HCT116 (cell line): Measurements from ENCODE around the gene NAT10. TPM values are rescaled to one million over a fixed set of nuclear protein-coding genes. Genes with fewer than 3 reads are reported as not detected.

Experiments
- ATAC-seq: fragments of 200-7000 bp; cut with Tn5 transposase; 2 replicates; pipeline ENCODE4 v1.9.1; 2020; ENCODE audit warnings: mild to moderate bottlenecking, moderate library complexity
- BruUV-seq: library from RNA; stranded (reverse); fragments of 400-500 nt; replicated peaks from 2 replicates; lab custom pipeline; 2021; lab: Mats Ljungman, UMichigan
- CTCF ChIA-PET: fragments of 300-600 bp; sonication (Branson Sonifier 250); formaldehyde crosslinking; loops from one replicate; lab custom pipeline; 2021; ENCODE audit warnings: antibody characterized with exemption; lab: Charles Lee
- POLR2A ChIA-PET: fragments of 300-600, 350-600 bp; sonication (Branson Sonifier 250); formaldehyde crosslinking; loops from one replicate; lab custom pipeline; 2021; ENCODE audit warnings: antibody characterized with exemption; lab: Charles Lee
- RAD21 ChIA-PET, 2 experiments: fragments of 300-600 bp; sonication (Branson Sonifier 250); formaldehyde crosslinking; loops; one replicate each; lab custom pipeline; 2023; ENCODE audit warnings: low total read pairs in 2 of 2; ENCODE audit not compliant: uncharacterized antibody in 2 of 2, unreplicated experiment in 2 of 2, low non-redundant PET in 1 of 2; lab: Charles Lee
- DNase-seq: peaks from one replicate; pipeline ENCODE4 v3.0.0-alpha.2; 2010; ENCODE audit warnings: low read depth, low spot score
- H2AFZ ChIP-seq: fragments of 200-600 bp; shearing (Covaris generic), sonication (generic); 2 replicates; pipeline ENCODE4 v1.6.1; 2017; ENCODE audit warnings: low read depth, mixed run types, mixed read lengths, antibody characterized with exemption, low read length; ENCODE audit not compliant: poor library complexity, severe bottlenecking
- H3K27ac ChIP-seq: 2 replicates; pipeline ENCODE4 v1.5.1; 2012; ENCODE audit warnings: low read depth, low read length
- H3K27me3 ChIP-seq: fragments of 200-600 bp; sonication (generic); 2 replicates; pipeline ENCODE4 v1.6.1; 2016; ENCODE audit warnings: mixed run types, low read length, mixed read lengths; ENCODE audit not compliant: insufficient read depth
- H3K36me3 ChIP-seq, 2 experiments: fragments of 200-500 bp in 1 of 2; fragments of 200-600 bp in 1 of 2; sonication (Bioruptor generic) in 1 of 2; sonication (generic) in 1 of 2; 2 replicates each; pipeline versions ENCODE4 v1.5.1 to v1.6.1; 2014 to 2016; ENCODE audit warnings: low read length in 2 of 2, inconsistent platforms in 1 of 2, mixed read lengths in 1 of 2, mixed run types in 1 of 2; ENCODE audit not compliant: insufficient read depth in 2 of 2, control insufficient read depth in 1 of 2
- H3K4me1 ChIP-seq, 2 experiments: fragments of 200-600 bp in 1 of 2; sonication (generic) in 1 of 2; 2 replicates each; pipeline versions ENCODE4 v1.5.1 to v1.6.1; 2012 to 2017; ENCODE audit warnings: low read length in 2 of 2, inconsistent platforms in 1 of 2, mild to moderate bottlenecking in 1 of 2, mixed read lengths in 1 of 2, mixed run types in 1 of 2, moderate library complexity in 1 of 2; ENCODE audit not compliant: insufficient read depth in 2 of 2, control insufficient read depth in 1 of 2
- H3K4me2 ChIP-seq: fragments of 200-600 bp; sonication (generic); 2 replicates; pipeline ENCODE4 v1.6.1; 2017; ENCODE audit warnings: mixed run types, low read length, mixed read lengths
- H3K4me3 ChIP-seq, 2 experiments: fragments of 200-600 bp in 1 of 2; sonication (generic) in 1 of 2; replicated peaks in 1 of 2; 2 replicates each; pipeline ENCODE4 v1.5.1; 2011 to 2016; ENCODE audit warnings: low read length in 2 of 2, control low read depth in 1 of 2, low read depth in 1 of 2, mild to moderate bottlenecking in 1 of 2, mixed read lengths in 1 of 2, mixed run types in 1 of 2
- H3K79me2 ChIP-seq: fragments of 200-600 bp; sonication (generic); 2 replicates; pipeline ENCODE4 v1.6.1; 2017; ENCODE audit warnings: mild to moderate bottlenecking, mixed run types, low read length, moderate library complexity, mixed read lengths; ENCODE audit not compliant: insufficient read depth
- H3K9ac ChIP-seq: fragments of 200-600 bp; sonication (generic); 2 replicates; pipeline ENCODE4 v1.6.1; 2016; ENCODE audit warnings: low read length, mixed read lengths
- H3K9me2 ChIP-seq: fragments of 200-600 bp; sonication (generic), shearing (Covaris generic); 2 replicates; pipeline ENCODE4 v1.6.1; 2017; ENCODE audit warnings: mixed run types, mild to moderate bottlenecking, moderate library complexity; ENCODE audit not compliant: insufficient read depth
- H3K9me3 ChIP-seq, 2 experiments: fragments of 200-500 bp in 1 of 2; fragments of 200-600 bp in 1 of 2; sonication (Bioruptor generic) in 1 of 2; sonication (generic) in 1 of 2; 2 replicates each; pipeline ENCODE4 v1.6.1; 2014 to 2017; ENCODE audit warnings: low read length in 2 of 2, mixed read lengths in 2 of 2, inconsistent platforms in 1 of 2, low read depth in 1 of 2, mild to moderate bottlenecking in 1 of 2, mixed run types in 1 of 2, moderate library complexity in 1 of 2; ENCODE audit not compliant: control insufficient read depth in 1 of 2, insufficient read depth in 1 of 2
- H4K20me1 ChIP-seq: fragments of 200-600 bp; sonication (generic), shearing (Covaris generic); 2 replicates; pipeline ENCODE4 v1.6.1; 2017; ENCODE audit warnings: mixed run types, mild to moderate bottlenecking, moderate library complexity; ENCODE audit not compliant: insufficient read depth
- CEBPB ChIP-seq: IDR thresholded peaks from 2 replicates; pipeline ENCODE4 v1.6.1; 2012; ENCODE audit warnings: low read depth
- EZH2 ChIP-seq: fragments of 200-600 bp; sonication (generic); IDR thresholded peaks from 2 replicates; pipeline ENCODE4 v1.6.1; 2017; ENCODE audit warnings: antibody characterized with exemption, mixed run types
- EZH2phosphoT487 ChIP-seq: fragments of 200-600 bp; IDR thresholded peaks from 2 replicates; pipeline ENCODE4 v1.6.1; 2018; ENCODE audit warnings: antibody characterized with exemption, borderline replicate concordance
- JUND ChIP-seq: IDR thresholded peaks from 2 replicates; pipeline ENCODE4 v1.6.1; 2012
- POLR2A ChIP-seq: IDR thresholded peaks from 2 replicates; pipeline ENCODE4 v1.7.0; 2011; ENCODE audit warnings: borderline replicate concordance; ENCODE audit not compliant: insufficient read depth, insufficient read length; ENCODE audit errors: extremely low read depth
- POLR2AphosphoS5 ChIP-seq: IDR thresholded peaks from 2 replicates; pipeline ENCODE4 v1.6.1; 2011; ENCODE audit warnings: mild to moderate bottlenecking, low read depth, low read length, moderate library complexity
- RAD21 ChIP-seq: IDR thresholded peaks from 2 replicates; pipeline ENCODE4 v1.6.1; 2012; ENCODE audit warnings: low read depth, mild to moderate bottlenecking
- TCF7L2 ChIP-seq: IDR thresholded peaks from 2 replicates; pipeline ENCODE4 v1.7.0; 2011; ENCODE audit warnings: borderline replicate concordance, inconsistent platforms; ENCODE audit not compliant: insufficient read depth, insufficient read length; ENCODE audit errors: extremely low read depth
- YY1 ChIP-seq: IDR thresholded peaks from 2 replicates; pipeline ENCODE4 v1.6.1; 2011; ENCODE audit warnings: low read length, low read depth, moderate library complexity, mild to moderate bottlenecking; ENCODE audit not compliant: insufficient replicate concordance; ENCODE audit errors: extremely low read depth
- ZFX ChIP-seq: fragments of 450-650 bp; IDR thresholded peaks from 2 replicates; pipeline ENCODE4 v1.6.1; 2017
- ZNF274 ChIP-seq: fragments of 200-500 bp; sonication (Bioruptor generic); IDR thresholded peaks from 2 replicates; pipeline ENCODE4 v1.6.1; 2014; ENCODE audit warnings: mild to moderate bottlenecking, low read depth, low read length, inconsistent platforms
- intact Hi-C: fragments of 100-400 bp; cut with micrococcal nuclease; formaldehyde crosslinking; loops from 2 replicates; pipeline ENCODE4 v1.10.0; 2022
- total RNA-seq: library from RNA; stranded (reverse); gene quantifications from one replicate; pipeline ENCODE4 v1.2.1, GENCODE V29; 2021; ENCODE audit not compliant: unreplicated experiment
- TF ChIP-seq, protein P1 (sequence below), 3 experiments: fragments of 200-600 bp in 1 of 3; sonication (generic) in 1 of 3; IDR thresholded peaks in 2 of 3; conservative IDR thresholded peaks in 1 of 3; 2 replicates each; pipeline ENCODE4 v1.5.1; 2012 to 2017; ENCODE audit warnings: low read depth in 2 of 3, low read length in 2 of 3, antibody characterized with exemption in 1 of 3, borderline replicate concordance in 1 of 3, control low read depth in 1 of 3, mild to moderate bottlenecking in 1 of 3, mixed read lengths in 1 of 3, mixed run types in 1 of 3, moderate library complexity in 1 of 3; ENCODE audit not compliant: insufficient read depth in 1 of 3
- TF ChIP-seq, protein P2 (sequence below): IDR thresholded peaks from 2 replicates; pipeline ENCODE4 v1.6.1; 2012
- TF ChIP-seq, protein P3 (sequence below): IDR thresholded peaks from 2 replicates; pipeline ENCODE4 v1.6.1; 2012

The NAT10 gene
- total RNA-seq, 1 experiment from 2014 or later, result 101 TPM

DNA sequence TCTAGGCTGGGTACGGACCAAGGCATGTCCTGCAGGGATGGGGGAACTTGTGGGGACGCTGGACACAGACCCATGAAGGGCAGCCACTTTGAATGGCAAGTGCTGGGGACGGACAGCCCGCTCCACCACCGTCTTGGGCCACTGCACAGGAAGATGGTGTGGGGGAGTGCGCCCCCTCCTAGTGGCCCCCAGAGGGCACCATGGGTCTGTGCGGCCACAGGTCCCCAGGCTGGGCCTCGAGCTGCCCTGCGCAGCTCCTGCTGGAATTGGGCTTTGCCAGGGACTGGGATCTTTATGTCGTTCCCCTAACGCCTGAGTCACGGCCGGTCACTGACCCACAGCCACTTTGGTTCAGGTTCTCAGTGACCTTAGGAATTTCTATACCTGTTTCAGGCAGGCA lies 44.4 kb downstream of the NAT10 start:
- no peak for DNase-seq
- Histone ChIP-seq H4K20me1 (no peaks in the 10 kb centered on the region), H3K4me3 (no peak overlapping the region), H3K9me3 (no peaks in the 10 kb centered on the region), H2AFZ (no peak overlapping the region), H3K27me3 (no peaks in the 10 kb centered on the region), H3K9me2 (no peaks in the 10 kb centered on the region), H3K4me2 (no peak overlapping the region), H3K79me2 (peaks cover 5% of the 10 kb centered on the region; the same call in 1 of the 2 replicates), H3K9ac (no peak overlapping the region), H3K36me3 (peaks cover 38 to 40% of the 10 kb centered on the region in 2 experiments), H3K4me1 (no peaks in the 10 kb centered on the region), H3K27ac (no peak overlapping the region)
- POLR2A ChIA-PET, result no interaction called here
- CTCF ChIA-PET, result interaction anchor here (1.0 kb wide), 1 partner anchor 208 kb away, joined by 3 read pairs; the partner anchor contains the start of gene ABTB2
- peak; percentile 72 for ATAC-seq
- intact Hi-C loops, result no loop called here
- peak; percentile 53 for TF ChIP-seq RAD21
- TF ChIP-seq, protein P1, sequence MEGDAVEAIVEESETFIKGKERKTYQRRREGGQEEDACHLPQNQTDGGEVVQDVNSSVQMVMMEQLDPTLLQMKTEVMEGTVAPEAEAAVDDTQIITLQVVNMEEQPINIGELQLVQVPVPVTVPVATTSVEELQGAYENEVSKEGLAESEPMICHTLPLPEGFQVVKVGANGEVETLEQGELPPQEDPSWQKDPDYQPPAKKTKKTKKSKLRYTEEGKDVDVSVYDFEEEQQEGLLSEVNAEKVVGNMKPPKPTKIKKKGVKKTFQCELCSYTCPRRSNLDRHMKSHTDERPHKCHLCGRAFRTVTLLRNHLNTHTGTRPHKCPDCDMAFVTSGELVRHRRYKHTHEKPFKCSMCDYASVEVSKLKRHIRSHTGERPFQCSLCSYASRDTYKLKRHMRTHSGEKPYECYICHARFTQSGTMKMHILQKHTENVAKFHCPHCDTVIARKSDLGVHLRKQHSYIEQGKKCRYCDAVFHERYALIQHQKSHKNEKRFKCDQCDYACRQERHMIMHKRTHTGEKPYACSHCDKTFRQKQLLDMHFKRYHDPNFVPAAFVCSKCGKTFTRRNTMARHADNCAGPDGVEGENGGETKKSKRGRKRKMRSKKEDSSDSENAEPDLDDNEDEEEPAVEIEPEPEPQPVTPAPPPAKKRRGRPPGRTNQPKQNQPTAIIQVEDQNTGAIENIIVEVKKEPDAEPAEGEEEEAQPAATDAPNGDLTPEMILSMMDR (IDR thresholded peaks at IDR 0.05 in 2 of 3, conservative IDR thresholded peaks at IDR 0.05 in 1 of 3; ENCODE audit: borderline replicate concordance in 1 of 3, insufficient read depth in 1 of 3, low read depth in 2 of 3, low read length in 2 of 3), result peak; percentile 30 to 52 (median 44); a peak in 5 of 6 replicates
- TF ChIP-seq, protein P2, sequence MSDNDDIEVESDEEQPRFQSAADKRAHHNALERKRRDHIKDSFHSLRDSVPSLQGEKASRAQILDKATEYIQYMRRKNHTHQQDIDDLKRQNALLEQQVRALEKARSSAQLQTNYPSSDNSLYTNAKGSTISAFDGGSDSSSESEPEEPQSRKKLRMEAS, result no peak
- TF ChIP-seq ZFX, result no peak
- BruUV-seq, result no TSS peak
- RAD21 ChIA-PET, result interaction anchor here in 1 of 2 experiments (0.6 kb wide), 1 partner anchor 56 kb away, joined by 3 read pairs; no protein-coding TSS in a partner anchor

DNA sequence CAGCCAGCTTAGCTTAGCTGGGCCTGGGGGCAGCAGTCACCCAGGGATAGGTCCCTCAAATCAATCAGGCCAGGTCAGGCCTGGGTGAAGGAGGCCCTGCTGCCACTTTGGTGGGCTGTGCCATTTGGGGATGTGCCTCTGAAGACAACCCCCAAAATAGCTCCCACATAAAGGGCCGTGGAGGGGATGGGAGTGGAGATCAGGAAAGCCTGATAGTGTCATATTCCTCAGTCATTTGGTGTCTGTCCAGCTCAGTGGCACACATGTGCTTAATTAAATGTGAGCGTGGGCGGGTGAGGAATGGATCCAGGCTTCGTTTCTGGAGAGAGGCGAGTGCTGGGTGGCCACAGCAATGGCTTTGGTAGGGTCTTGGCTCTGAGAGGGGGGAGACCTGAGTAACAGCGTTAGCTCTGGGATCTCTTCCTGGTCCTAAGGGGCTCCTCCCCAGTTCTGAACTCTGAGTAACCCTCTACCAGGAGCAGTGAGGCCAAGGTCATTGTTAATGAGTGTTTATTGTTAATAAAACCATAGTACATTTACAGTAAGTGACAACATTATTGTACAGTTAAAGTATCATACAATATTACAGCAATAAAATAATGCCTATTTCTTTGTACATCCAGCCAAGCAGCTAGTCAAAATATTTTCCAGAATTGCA lies 45.2 kb downstream of the NAT10 start:
- Histone ChIP-seq H3K9me3 (no peaks in the 10 kb centered on the region), H2AFZ (no peak overlapping the region), H3K4me2 (no peak overlapping the region), H3K79me2 (peaks cover 5% of the 10 kb centered on the region; the same call in 1 of the 2 replicates), H3K4me3 (no peak overlapping the region), H3K27ac (no peak overlapping the region), H3K9me2 (no peaks in the 10 kb centered on the region), H3K27me3 (no peaks in the 10 kb centered on the region), H3K4me1 (no peaks in the 10 kb centered on the region), H4K20me1 (no peaks in the 10 kb centered on the region), H3K9ac (no peak overlapping the region), H3K36me3 (peaks cover 33% of the 10 kb centered on the region in 2 experiments)
- DNase-seq (no peak), ATAC-seq (no peak)
- intact Hi-C loops, result no loop called here
- POLR2A ChIA-PET, result no interaction called here
- BruUV-seq, result no TSS peak
- CTCF ChIA-PET, result interaction anchor here (1.0 kb wide), 1 partner anchor 208 kb away, joined by 3 read pairs; the partner anchor contains the start of gene ABTB2
- RAD21 ChIA-PET, result interaction anchor here in 1 of 2 experiments (0.6 kb wide), 1 partner anchor 57 kb away, joined by 3 read pairs; no protein-coding TSS in a partner anchor
- TF ChIP-seq POLR2A (no peak), ZNF274 (no peak), POLR2AphosphoS5 (no peak), EZH2phosphoT487 (no peak), EZH2 (no peak), CEBPB (no peak), TCF7L2 (no peak), JUND (no peak), YY1 (no peak)
- TF ChIP-seq, protein P2, result no peak
- TF ChIP-seq, protein P3, sequence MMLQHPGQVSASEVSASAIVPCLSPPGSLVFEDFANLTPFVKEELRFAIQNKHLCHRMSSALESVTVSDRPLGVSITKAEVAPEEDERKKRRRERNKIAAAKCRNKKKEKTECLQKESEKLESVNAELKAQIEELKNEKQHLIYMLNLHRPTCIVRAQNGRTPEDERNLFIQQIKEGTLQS, result no peak
